ENCODE results near the gene KCNK7. TPM values are rescaled to one million over a fixed set of nuclear protein-coding genes. Genes with fewer than 3 reads are reported as not detected.

KCNK7 gene
- total RNA-seq, 1 experiment from 2014 or later: 0.69 TPM

- CTCF ChIA-PET: no interaction called here
- no peak for DNase-seq (ENCODE audit: low read depth, low spot score)
- Histone ChIP-seq H3K9me3 (ENCODE audit: control insufficient read depth, insufficient read depth, low read depth, low read length) (no peaks in the 10 kb centered on the region), H3K4me3 (ENCODE audit: low read depth in 2 of 2, low read length in 2 of 2) (peak overlapping the region; percentile 88 to 97), H3K4me1 (ENCODE audit: control insufficient read depth, insufficient read depth, low read length) (peaks cover 20% of the 10 kb centered on the region), H3K36me3 (ENCODE audit: control insufficient read depth, insufficient read depth, low read length) (peaks cover 19% of the 10 kb centered on the region), H3K27ac (ENCODE audit: low read length) (peak overlapping the region; percentile 84), H3K27me3 (ENCODE audit: control insufficient read depth, insufficient read depth, low read length) (no peaks in the 10 kb centered on the region)
- TF ChIP-seq SIN3A (IDR thresholded peaks at IDR 0.05; ENCODE audit: borderline replicate concordance, insufficient read depth, low read depth, low read length) (no peak), POLR2AphosphoS5 (IDR thresholded peaks at IDR 0.05; ENCODE audit: low read depth, low read length) (no peak), TCF7L2 (IDR thresholded peaks at IDR 0.05; ENCODE audit: low read depth, low read length) (no peak), CTCF (IDR thresholded peaks at IDR 0.05) (no peak), REST (IDR thresholded peaks at IDR 0.05; ENCODE audit: insufficient read depth in 1 of 2, low read depth in 2 of 2, low read length in 1 of 2) (no peak)
- no peak for ATAC-seq
- TSS peak; percentile 74 for BruUV-seq (replicated peaks)
- POLR2A ChIA-PET: no interaction called here
- in situ Hi-C loops (cut with HindIII; ENCODE audit: low pct_unique_long_range_greater_than_20kb, low sequenced_read_pairs) (no loop called here), intact Hi-C loops (cut with micrococcal nuclease; ENCODE audit: unreplicated experiment) (no loop called here)
Measured at GRCh38 chr11:65617136-65617850, 21.7 kb upstream of the KCNK7 start.

- peak overlapping the region; percentile 88 to 97 for H3K4me3 ChIP-seq (ENCODE audit: low read depth in 2 of 2, low read length in 2 of 2)
- DNase-seq (ENCODE audit: low read depth, low spot score) (no peak), ATAC-seq (no peak)
- CTCF ChIA-PET: no interaction called here
- H3K4me1 ChIP-seq (ENCODE audit: control insufficient read depth, insufficient read depth, low read length): peaks cover 28% of the 10 kb centered on the region
- no TSS peak for BruUV-seq (replicated peaks)
- no peaks in the 10 kb centered on the region for H3K27me3 ChIP-seq (ENCODE audit: control insufficient read depth, insufficient read depth, low read length)
- H3K27ac ChIP-seq (ENCODE audit: low read length): peak overlapping the region; percentile 84
- H3K36me3 ChIP-seq (ENCODE audit: control insufficient read depth, insufficient read depth, low read length): peaks cover 19% of the 10 kb centered on the region
- TF ChIP-seq POLR2AphosphoS5 (IDR thresholded peaks at IDR 0.05; ENCODE audit: low read depth, low read length): no peak
- TF ChIP-seq SIN3A (IDR thresholded peaks at IDR 0.05; ENCODE audit: borderline replicate concordance, insufficient read depth, low read depth, low read length): no peak
- TF ChIP-seq REST (IDR thresholded peaks at IDR 0.05; ENCODE audit: insufficient read depth in 1 of 2, low read depth in 2 of 2, low read length in 1 of 2): no peak
- TF ChIP-seq TCF7L2 (IDR thresholded peaks at IDR 0.05; ENCODE audit: low read depth, low read length): no peak
- no peak for TF ChIP-seq CTCF (IDR thresholded peaks at IDR 0.05)
- no peaks in the 10 kb centered on the region for H3K9me3 ChIP-seq (ENCODE audit: control insufficient read depth, insufficient read depth, low read depth, low read length)
- intact Hi-C loops (cut with micrococcal nuclease; ENCODE audit: unreplicated experiment) (no loop called here), in situ Hi-C loops (cut with HindIII; ENCODE audit: low pct_unique_long_range_greater_than_20kb, low sequenced_read_pairs) (no loop called here)
- POLR2A ChIA-PET: no interaction called here
Measured at GRCh38 chr11:65616575-65617001, 21.0 kb upstream of the KCNK7 start.

Data from Panc1 (cell line).